ENCODE data around the gene ASS1. TPM values are rescaled to one million over a fixed set of nuclear protein-coding genes. Genes with fewer than 3 reads are reported as not detected.

Gene ASS1
- total and polyA plus RNA-seq, 11 donors = 31.5 to 154 (median 60.5) TPM

DNA sequence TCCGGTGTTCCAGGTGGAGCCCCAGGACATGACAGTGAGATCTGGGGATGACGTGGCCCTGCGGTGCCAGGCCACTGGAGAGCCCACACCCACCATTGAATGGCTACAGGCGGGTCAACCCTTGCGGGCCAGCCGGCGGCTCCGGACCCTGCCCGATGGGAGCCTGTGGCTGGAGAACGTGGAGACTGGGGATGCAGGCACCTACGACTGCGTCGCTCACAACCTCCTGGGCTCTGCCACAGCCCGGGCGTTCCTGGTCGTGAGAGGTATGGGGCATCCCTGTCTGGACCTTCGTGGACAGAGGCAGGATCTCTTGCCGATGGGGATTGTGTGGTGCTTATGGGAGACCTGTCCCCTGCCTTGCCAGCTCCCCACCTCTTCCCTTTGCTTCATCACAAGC, 26.0 kb upstream of the ASS1 start:
- intact Hi-C loops (cut with DNase I) = no loop called here
- TF ChIP-seq POLR2A (IDR thresholded peaks at IDR 0.05) = no peak
- TF ChIP-seq, protein P1, sequence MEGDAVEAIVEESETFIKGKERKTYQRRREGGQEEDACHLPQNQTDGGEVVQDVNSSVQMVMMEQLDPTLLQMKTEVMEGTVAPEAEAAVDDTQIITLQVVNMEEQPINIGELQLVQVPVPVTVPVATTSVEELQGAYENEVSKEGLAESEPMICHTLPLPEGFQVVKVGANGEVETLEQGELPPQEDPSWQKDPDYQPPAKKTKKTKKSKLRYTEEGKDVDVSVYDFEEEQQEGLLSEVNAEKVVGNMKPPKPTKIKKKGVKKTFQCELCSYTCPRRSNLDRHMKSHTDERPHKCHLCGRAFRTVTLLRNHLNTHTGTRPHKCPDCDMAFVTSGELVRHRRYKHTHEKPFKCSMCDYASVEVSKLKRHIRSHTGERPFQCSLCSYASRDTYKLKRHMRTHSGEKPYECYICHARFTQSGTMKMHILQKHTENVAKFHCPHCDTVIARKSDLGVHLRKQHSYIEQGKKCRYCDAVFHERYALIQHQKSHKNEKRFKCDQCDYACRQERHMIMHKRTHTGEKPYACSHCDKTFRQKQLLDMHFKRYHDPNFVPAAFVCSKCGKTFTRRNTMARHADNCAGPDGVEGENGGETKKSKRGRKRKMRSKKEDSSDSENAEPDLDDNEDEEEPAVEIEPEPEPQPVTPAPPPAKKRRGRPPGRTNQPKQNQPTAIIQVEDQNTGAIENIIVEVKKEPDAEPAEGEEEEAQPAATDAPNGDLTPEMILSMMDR (IDR thresholded peaks at IDR 0.05) = no peak

GRCh38 chr9:130419521-130420035, 25.2 kb upstream of the ASS1 start:
- peaks cover 0 to 1% (median 0%) of the 10 kb centered on the region in 9 donors for H3K36me3 ChIP-seq
- no peak overlapping the region for H3K27ac ChIP-seq
- ATAC-seq (no peak), DNase-seq (no peak)
- H3K4me1 ChIP-seq = peaks cover 0 to 11% (median 0%) of the 10 kb centered on the region in 12 donors
- H3K9me3 ChIP-seq = no peaks in the 10 kb centered on the region
- intact Hi-C loops (cut with DNase I) = no loop called here
- no peaks in the 10 kb centered on the region for H3K27me3 ChIP-seq
- no peak overlapping the region for H3K4me3 ChIP-seq
- TF ChIP-seq, protein P1 (IDR thresholded peaks at IDR 0.05) = no peak
- TF ChIP-seq POLR2A (IDR thresholded peaks at IDR 0.05) = no peak
- 88 to 95% (median 92%) methylated on average over 8 of the region's 8 CpGs for WGBS, 4 donors

More for the DNA sequence above, 26.0 kb upstream of the ASS1 start:
- DNase-seq (peak in 1 of 5 donors; percentile 54), ATAC-seq (no peak)
- Histone ChIP-seq H3K36me3 (peaks cover 0 to 3% (median 0%) of the 10 kb centered on the region in 9 donors), H3K4me1 (peaks cover 0 to 11% (median 0%) of the 10 kb centered on the region in 12 donors), H3K27me3 (no peaks in the 10 kb centered on the region), H3K27ac (no peak overlapping the region), H3K4me3 (no peak overlapping the region), H3K9me3 (no peaks in the 10 kb centered on the region)
- WGBS, 4 donors = 91 to 95% (median 94%) methylated on average over 18 of the region's 18 CpGs

GRCh38 chr9:130421154-130421801, 23.5 kb upstream of the ASS1 start:
- 70 to 79% (median 75%) methylated on average over 17 of the region's 17 CpGs for WGBS, 4 donors
- H3K4me1 ChIP-seq = peaks cover 0 to 18% (median 3%) of the 10 kb centered on the region in 12 donors
- intact Hi-C loops (cut with DNase I) = no loop called here
- H3K4me3 ChIP-seq = no peak overlapping the region
- TF ChIP-seq POLR2A (IDR thresholded peaks at IDR 0.05) = no peak
- TF ChIP-seq, protein P1 (IDR thresholded peaks at IDR 0.05) = no peak
- no peaks in the 10 kb centered on the region for H3K36me3 ChIP-seq
- no peak for DNase-seq
- no peak overlapping the region for H3K27ac ChIP-seq
- H3K27me3 ChIP-seq = no peaks in the 10 kb centered on the region
- H3K9me3 ChIP-seq = no peaks in the 10 kb centered on the region
- ATAC-seq = no peak

DNA sequence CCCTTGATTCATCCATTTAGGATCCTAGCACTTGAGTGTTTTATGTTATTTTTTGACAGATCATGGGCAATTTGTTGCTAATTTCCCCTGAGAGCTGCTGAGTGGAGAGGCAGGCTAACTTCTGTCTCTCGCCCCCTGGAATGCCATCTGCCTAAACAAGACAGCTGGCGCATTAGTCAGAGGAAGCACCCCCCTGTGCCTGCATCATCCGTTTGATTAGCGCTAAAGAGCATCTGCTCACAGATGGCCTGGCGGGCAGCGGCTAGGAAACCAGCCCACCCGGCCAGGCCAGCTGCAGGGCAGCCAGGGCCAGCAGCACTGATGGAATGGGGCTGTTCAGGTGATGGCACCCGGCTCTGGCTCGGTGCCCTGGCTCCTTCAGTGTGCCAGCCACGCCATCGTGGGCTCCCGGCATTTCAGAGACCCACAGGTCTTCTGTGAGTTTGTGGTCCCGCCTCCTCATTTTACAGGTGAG, 22.9 kb upstream of the ASS1 start:
- no peak for TF ChIP-seq POLR2A (IDR thresholded peaks at IDR 0.05)
- TF ChIP-seq, protein P1 (IDR thresholded peaks at IDR 0.05) = no peak
- Histone ChIP-seq H3K4me1 (peaks cover 0 to 24% (median 8%) of the 10 kb centered on the region in 12 donors), H3K27ac (no peak overlapping the region), H3K4me3 (no peak overlapping the region), H3K36me3 (no peaks in the 10 kb centered on the region), H3K27me3 (no peaks in the 10 kb centered on the region), H3K9me3 (no peaks in the 10 kb centered on the region)
- no peak for ATAC-seq
- WGBS, 4 donors = 58 to 73% (median 66%) methylated on average over 4 to 13 of the region's 13 CpGs
- DNase-seq = no peak
- intact Hi-C loops (cut with DNase I) = no loop called here
